Endothelial cell of umbilical vein (primary cell): Measurements from ENCODE around the gene IPO13. TPM values are rescaled to one million over a fixed set of nuclear protein-coding genes. Genes with fewer than 3 reads are reported as not detected.

Experiments
- BruUV-seq: library from RNA; stranded (reverse); fragments of 400-500 nt; replicated peaks from 2 replicates; lab custom pipeline; 2021; lab: Mats Ljungman, UMichigan
- CTCF ChIA-PET: fragments of 300-600, 350-600 bp; sonication (Branson Sonifier 250); formaldehyde crosslinking; loops from one replicate; lab custom pipeline; 2021; ENCODE audit warnings: antibody characterized with exemption, inconsistent platforms; lab: Charles Lee
- POLR2A ChIA-PET: fragments of 300-600, 350-600 bp; sonication (Branson Sonifier 250); formaldehyde crosslinking; loops from one replicate; lab custom pipeline; 2021; ENCODE audit warnings: antibody characterized with exemption, inconsistent platforms; lab: Charles Lee
- DNase-seq: peaks from one replicate; pipeline ENCODE4 v3.0.0-alpha.2; 2011; ENCODE audit warnings: low read depth, low spot score
- FAIRE-seq: peaks from 2 replicates; lab custom pipeline; 2011; peaks lifted over from hg19 to GRCh38; lab: Jason Lieb, UNC
- H2AFZ ChIP-seq: 2 replicates; pipeline ENCODE4 v1.6.0; 2012; ENCODE audit warnings: low read depth, low read length, control low read depth, inconsistent platforms
- H3K27ac ChIP-seq: 2 replicates; pipeline ENCODE4 v1.5.1; 2011; ENCODE audit warnings: low read depth, mild to moderate bottlenecking, control low read depth, low read length, moderate library complexity; ENCODE audit not compliant: insufficient read depth
- H3K27me3 ChIP-seq, 2 experiments: 2 replicates each; pipeline versions ENCODE4 v1.6.0 to v1.6.1; 2011; ENCODE audit warnings: low read length in 2 of 2, mixed read lengths in 1 of 2; ENCODE audit not compliant: control insufficient read depth in 2 of 2, insufficient read depth in 2 of 2
- H3K36me3 ChIP-seq, 2 experiments: 2 replicates in 1 of 2; 3 replicates in 1 of 2; pipeline ENCODE4 v1.5.1; 2011; ENCODE audit warnings: low read length in 2 of 2, mild to moderate bottlenecking in 1 of 2, moderate library complexity in 1 of 2; ENCODE audit not compliant: control insufficient read depth in 2 of 2, insufficient read depth in 2 of 2; ENCODE audit errors: extremely low read depth in 1 of 2
- H3K4me1 ChIP-seq: 3 replicates; pipeline ENCODE4 v1.5.1; 2011; ENCODE audit warnings: mild to moderate bottlenecking, low read length; ENCODE audit not compliant: control insufficient read depth, insufficient read depth; ENCODE audit errors: extremely low read depth
- H3K4me2 ChIP-seq: 2 replicates; pipeline ENCODE4 v1.6.1; 2011; ENCODE audit warnings: low read length, control low read depth, mixed read lengths; ENCODE audit not compliant: insufficient read depth
- H3K4me3 ChIP-seq, 3 experiments: fragments of 200-600 bp in 1 of 3; sonication (generic), shearing (Covaris generic) in 1 of 3; replicated peaks in 1 of 3; 2 replicates each; pipeline ENCODE4 v1.5.1; 2011 to 2016; ENCODE audit warnings: control low read depth in 3 of 3, low read length in 3 of 3, mild to moderate bottlenecking in 2 of 3, inconsistent platforms in 1 of 3, low read depth in 1 of 3, moderate library complexity in 1 of 3; ENCODE audit not compliant: insufficient read depth in 1 of 3
- H3K79me2 ChIP-seq: 2 replicates; pipeline ENCODE4 v1.6.0; 2012; ENCODE audit warnings: low read length, inconsistent platforms; ENCODE audit not compliant: control insufficient read depth, insufficient read depth
- H3K9ac ChIP-seq: replicated peaks from 2 replicates; pipeline ENCODE3; 2011; ENCODE audit warnings: low read length, control low read depth; ENCODE audit not compliant: insufficient read depth; ENCODE audit errors: extremely low read depth
- H3K9me1 ChIP-seq: replicated peaks from 3 replicates; pipeline ENCODE4 v1.6.0; 2011; ENCODE audit warnings: mild to moderate bottlenecking, low read length; ENCODE audit not compliant: control insufficient read depth, insufficient read depth; ENCODE audit errors: extremely low read depth
- H3K9me3 ChIP-seq: replicated peaks from 2 replicates; pipeline ENCODE4 v1.5.1; 2012; ENCODE audit warnings: low read length, inconsistent platforms; ENCODE audit not compliant: control insufficient read depth, insufficient read depth
- H4K20me1 ChIP-seq: replicated peaks from 2 replicates; pipeline ENCODE3; 2011; ENCODE audit warnings: mild to moderate bottlenecking, low read length; ENCODE audit not compliant: control insufficient read depth, insufficient read depth; ENCODE audit errors: extremely low read depth
- CTCF ChIP-seq, 2 donors: IDR thresholded peaks; 1 replicate in 1 of 2; 2 replicates in 1 of 2; pipeline ENCODE4 v1.5.1; 2011; ENCODE audit warnings: low read length in 2 of 2, mild to moderate bottlenecking in 2 of 2, moderate library complexity in 2 of 2, control low read depth in 1 of 2, inconsistent platforms in 1 of 2, low read depth in 1 of 2; ENCODE audit not compliant: insufficient read depth in 1 of 2; ENCODE audit errors: extremely low read depth in 1 of 2
- EZH2 ChIP-seq: IDR thresholded peaks from 2 replicates; pipeline ENCODE4 v1.6.1; 2012; ENCODE audit warnings: borderline replicate concordance, low read depth, mild to moderate bottlenecking, moderate library complexity, low read length, inconsistent platforms; ENCODE audit not compliant: severe bottlenecking
- FOS ChIP-seq: IDR thresholded peaks from 2 replicates; pipeline ENCODE4 v1.6.1; 2011; ENCODE audit warnings: mild to moderate bottlenecking, low read length, moderate library complexity, borderline replicate concordance; ENCODE audit not compliant: insufficient read depth
- GATA2 ChIP-seq: IDR thresholded peaks from 2 replicates; pipeline ENCODE4 v1.7.0; 2011; ENCODE audit warnings: low read depth, mild to moderate bottlenecking, moderate library complexity, mixed read lengths, low read length; ENCODE audit not compliant: insufficient read length, insufficient read depth
- JUN ChIP-seq: IDR thresholded peaks from 2 replicates; pipeline ENCODE4 v1.6.1; 2011; ENCODE audit warnings: borderline replicate concordance, low read depth; ENCODE audit not compliant: insufficient read length, insufficient read depth
- MAX ChIP-seq: IDR thresholded peaks from 2 replicates; pipeline ENCODE4 v1.6.1; 2011; ENCODE audit not compliant: insufficient read depth, insufficient read length
- MYC ChIP-seq: IDR thresholded peaks from one replicate; pipeline ENCODE4 v1.6.1; 2011; ENCODE audit warnings: mild to moderate bottlenecking, low read depth, low read length
- POLR2A ChIP-seq: IDR thresholded peaks from 2 replicates; pipeline ENCODE4 v1.6.1; 2012; ENCODE audit warnings: low read depth, mild to moderate bottlenecking, control low read depth, low read length
- POLR2AphosphoS5 ChIP-seq: IDR thresholded peaks from 2 replicates; pipeline ENCODE4 v1.6.1; 2012; ENCODE audit warnings: low read depth, mild to moderate bottlenecking, control low read depth, low read length, moderate library complexity; ENCODE audit not compliant: insufficient read depth
- dilution Hi-C: fragments of 300-500 bp; cut with MboI; formaldehyde crosslinking; loops from one replicate; pipeline ENCODE4 v1.15.0; 2019; ENCODE audit warnings: low sequenced_read_pairs; ENCODE audit not compliant: extremely low pct_ligation_motif_present
- intact Hi-C: fragments of 100-400 bp; cut with micrococcal nuclease; formaldehyde crosslinking; loops from one replicate; pipeline ENCODE4 v1.10.0; 2022
- polyA plus RNA-seq, 4 experiments: library from polyadenylated mRNA; depleted of rRNA in 3 of 4; stranded (reverse) in 3 of 4; unstranded in 1 of 4; fragments of >200 nt; gene quantifications; 2 replicates each; pipeline versions ENCODE4 v1.2.1 to v1.2.3, GENCODE V29; 2011 to 2012; ENCODE audit warnings: missing spikeins in 1 of 4
- total RNA-seq: library from RNA; stranded (reverse); gene quantifications from 2 replicates; pipeline ENCODE4 v1.2.3, GENCODE V29; 2021

Gene IPO13
- total and polyA plus RNA-seq, 2 donors (not counting 3 experiments of a cell fraction or from before 2014, with no cell fraction given): 28.9 to 29.3 TPM

- TF ChIP-seq MYC (no peak), MAX (no peak), GATA2 (no peak), POLR2AphosphoS5 (no peak), POLR2A (no peak), JUN (no peak), EZH2 (no peak), FOS (no peak), CTCF (IDR thresholded peaks at IDR 0.05; ENCODE audit: extremely low read depth in 1 of 2, insufficient read depth in 1 of 2, low read depth in 1 of 2, low read length in 2 of 2) (no peak)
- Histone ChIP-seq H3K79me2 (no peaks in the 10 kb centered on the region), H3K36me3 (no peaks in the 10 kb centered on the region), H3K9me3 (no peaks in the 10 kb centered on the region), H3K9me1 (no peaks in the 10 kb centered on the region), H2AFZ (no peak overlapping the region), H3K4me3 (no peak overlapping the region), H4K20me1 (no peaks in the 10 kb centered on the region), H3K4me2 (no peak overlapping the region), H3K4me1 (peaks cover 4% of the 10 kb centered on the region), H3K27me3 (no peaks in the 10 kb centered on the region), H3K9ac (no peak overlapping the region), H3K27ac (no peak overlapping the region)
- FAIRE-seq (no peak), DNase-seq (no peak)
- BruUV-seq: no TSS peak
- ChIA-PET POLR2A (no interaction called here), CTCF (interaction anchor here (0.6 to 1.9 kb wide), 2 partner anchors 51 to 1231 kb away, joined by 3 to 4 read pairs; no protein-coding TSS in a partner anchor)
- intact Hi-C loops: no loop called here
- dilution Hi-C loops: no loop called here
Observed at GRCh38 chr1:43996733-43997115, 50.0 kb downstream of the IPO13 start.
